HL-60 (cell line): ENCODE results near the gene STMP1.

Experiments
- GABPA ChIP-seq: IDR thresholded peaks from 2 replicates; pipeline ENCODE4 v1.6.1; 2012; ENCODE audit warnings: low read depth
- POLR2AphosphoS5 ChIP-seq: IDR thresholded peaks from 2 replicates; pipeline ENCODE4 v1.6.1; 2012; ENCODE audit warnings: low read depth
- REST ChIP-seq: IDR thresholded peaks from 2 replicates; pipeline ENCODE4 v1.6.1; 2012; ENCODE audit warnings: low read depth; ENCODE audit not compliant: insufficient replicate concordance
- SPI1 ChIP-seq: IDR thresholded peaks from 2 replicates; pipeline ENCODE4 v1.6.1; 2012; ENCODE audit warnings: low read depth, mild to moderate bottlenecking, borderline replicate concordance
- TF ChIP-seq, protein P1 (sequence below): IDR thresholded peaks from one replicate; pipeline ENCODE4 v1.5.1; 2011; ENCODE audit warnings: low read length, control low read depth, inconsistent platforms; ENCODE audit not compliant: insufficient read depth

- TF ChIP-seq, protein P1, sequence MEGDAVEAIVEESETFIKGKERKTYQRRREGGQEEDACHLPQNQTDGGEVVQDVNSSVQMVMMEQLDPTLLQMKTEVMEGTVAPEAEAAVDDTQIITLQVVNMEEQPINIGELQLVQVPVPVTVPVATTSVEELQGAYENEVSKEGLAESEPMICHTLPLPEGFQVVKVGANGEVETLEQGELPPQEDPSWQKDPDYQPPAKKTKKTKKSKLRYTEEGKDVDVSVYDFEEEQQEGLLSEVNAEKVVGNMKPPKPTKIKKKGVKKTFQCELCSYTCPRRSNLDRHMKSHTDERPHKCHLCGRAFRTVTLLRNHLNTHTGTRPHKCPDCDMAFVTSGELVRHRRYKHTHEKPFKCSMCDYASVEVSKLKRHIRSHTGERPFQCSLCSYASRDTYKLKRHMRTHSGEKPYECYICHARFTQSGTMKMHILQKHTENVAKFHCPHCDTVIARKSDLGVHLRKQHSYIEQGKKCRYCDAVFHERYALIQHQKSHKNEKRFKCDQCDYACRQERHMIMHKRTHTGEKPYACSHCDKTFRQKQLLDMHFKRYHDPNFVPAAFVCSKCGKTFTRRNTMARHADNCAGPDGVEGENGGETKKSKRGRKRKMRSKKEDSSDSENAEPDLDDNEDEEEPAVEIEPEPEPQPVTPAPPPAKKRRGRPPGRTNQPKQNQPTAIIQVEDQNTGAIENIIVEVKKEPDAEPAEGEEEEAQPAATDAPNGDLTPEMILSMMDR: no peak
- TF ChIP-seq POLR2AphosphoS5 (no peak), REST (no peak), GABPA (no peak), SPI1 (no peak)
Measured at GRCh38 chr7:135670179-135670578, 7.9 kb downstream of the STMP1 start.
